WI38 (cell line): ENCODE data around the gene FRMD4B.

Experiments used
- H3K4me3 ChIP-seq: 2 replicates; pipeline ENCODE4 v1.5.1; 2011; ENCODE audit warnings: low read depth, mild to moderate bottlenecking, control low read depth, low read length
- TF ChIP-seq, protein P1 (sequence below): IDR thresholded peaks from 2 replicates; pipeline ENCODE4 v1.5.1; 2012; ENCODE audit warnings: low read depth, mild to moderate bottlenecking, control low read depth, low read length

Gene FRMD4B

DNA sequence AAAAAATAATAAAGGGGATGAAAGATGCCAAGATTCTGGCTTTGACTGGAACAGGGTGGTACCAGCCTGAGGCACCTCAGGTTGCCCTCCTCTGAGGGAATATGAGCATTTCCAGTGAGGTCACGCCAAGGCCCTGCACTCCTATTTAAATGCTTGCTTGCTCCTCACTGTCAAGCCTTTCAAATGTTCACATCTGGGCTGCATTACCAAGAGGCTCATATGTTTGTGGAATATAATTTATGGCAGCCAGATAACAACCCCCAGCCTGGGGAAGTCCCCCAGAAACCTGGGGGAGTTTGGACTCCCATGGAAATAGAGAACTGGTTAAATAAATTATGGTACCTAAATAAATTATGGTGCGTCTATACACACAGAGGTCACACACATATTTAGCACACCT is 88.4 kb downstream of the FRMD4B start:
- TF ChIP-seq, protein P1, sequence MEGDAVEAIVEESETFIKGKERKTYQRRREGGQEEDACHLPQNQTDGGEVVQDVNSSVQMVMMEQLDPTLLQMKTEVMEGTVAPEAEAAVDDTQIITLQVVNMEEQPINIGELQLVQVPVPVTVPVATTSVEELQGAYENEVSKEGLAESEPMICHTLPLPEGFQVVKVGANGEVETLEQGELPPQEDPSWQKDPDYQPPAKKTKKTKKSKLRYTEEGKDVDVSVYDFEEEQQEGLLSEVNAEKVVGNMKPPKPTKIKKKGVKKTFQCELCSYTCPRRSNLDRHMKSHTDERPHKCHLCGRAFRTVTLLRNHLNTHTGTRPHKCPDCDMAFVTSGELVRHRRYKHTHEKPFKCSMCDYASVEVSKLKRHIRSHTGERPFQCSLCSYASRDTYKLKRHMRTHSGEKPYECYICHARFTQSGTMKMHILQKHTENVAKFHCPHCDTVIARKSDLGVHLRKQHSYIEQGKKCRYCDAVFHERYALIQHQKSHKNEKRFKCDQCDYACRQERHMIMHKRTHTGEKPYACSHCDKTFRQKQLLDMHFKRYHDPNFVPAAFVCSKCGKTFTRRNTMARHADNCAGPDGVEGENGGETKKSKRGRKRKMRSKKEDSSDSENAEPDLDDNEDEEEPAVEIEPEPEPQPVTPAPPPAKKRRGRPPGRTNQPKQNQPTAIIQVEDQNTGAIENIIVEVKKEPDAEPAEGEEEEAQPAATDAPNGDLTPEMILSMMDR = no peak

DNA sequence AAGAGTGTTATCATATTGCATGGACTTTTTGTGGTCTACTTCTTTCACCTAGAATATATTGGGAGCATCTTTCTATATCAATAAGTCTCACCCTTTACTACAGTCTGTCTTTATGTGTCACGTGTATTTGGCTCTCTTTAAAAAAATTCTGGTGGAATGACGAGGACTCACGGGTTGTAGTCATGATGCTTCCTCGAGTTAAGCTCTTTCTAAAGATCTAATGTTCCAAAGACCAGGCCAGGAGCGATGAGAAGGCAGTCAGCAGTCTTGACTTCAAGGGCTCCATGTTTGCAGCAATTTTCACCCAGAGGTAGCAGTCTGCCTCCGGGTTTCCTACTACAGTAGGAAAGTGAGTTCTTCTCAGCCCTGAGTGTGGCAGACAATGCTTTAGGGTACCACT is 88.9 kb downstream of the FRMD4B start:
- no peak overlapping the region for H3K4me3 ChIP-seq
- TF ChIP-seq, protein P1 = no peak

More for the DNA sequence above, 88.4 kb downstream of the FRMD4B start:
- H3K4me3 ChIP-seq = no peak overlapping the region

DNA sequence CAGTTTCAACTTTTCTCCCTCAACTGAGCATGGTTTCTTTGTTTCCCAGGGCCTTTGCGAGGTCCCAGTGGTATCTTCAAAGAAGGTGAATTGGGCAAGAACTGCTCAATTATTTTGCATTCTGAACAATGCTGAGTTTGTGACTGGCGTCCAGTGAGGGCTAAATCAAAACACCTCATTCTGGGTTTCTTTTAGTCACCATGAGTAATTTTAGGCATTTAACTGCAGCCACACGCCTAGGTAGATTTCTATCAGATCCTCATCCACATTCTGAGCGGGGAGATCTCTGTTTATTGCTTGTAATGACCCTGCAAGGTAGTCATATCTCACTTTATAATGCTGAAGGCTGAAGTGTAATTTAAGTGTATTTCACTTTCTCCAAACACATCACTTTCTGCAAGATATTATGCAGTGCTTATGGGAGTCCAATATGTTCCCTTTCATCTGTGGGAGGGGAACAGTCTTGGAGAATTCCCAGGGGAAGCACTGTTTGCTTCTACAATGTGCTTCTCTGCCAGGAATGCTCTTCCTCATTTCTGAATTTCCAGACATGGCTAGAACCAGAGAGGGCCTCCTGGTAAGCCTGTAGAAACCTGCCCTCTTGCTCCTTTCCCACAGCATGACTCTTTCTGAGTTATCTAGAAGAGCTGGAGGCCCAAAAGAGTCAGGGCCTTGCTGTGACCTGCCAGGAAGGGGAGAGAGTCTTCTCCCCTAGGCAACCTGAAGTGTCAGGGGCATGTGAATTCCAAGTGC is 91.7 kb downstream of the FRMD4B start:
- TF ChIP-seq, protein P1 = no peak
- H3K4me3 ChIP-seq = no peak overlapping the region

DNA sequence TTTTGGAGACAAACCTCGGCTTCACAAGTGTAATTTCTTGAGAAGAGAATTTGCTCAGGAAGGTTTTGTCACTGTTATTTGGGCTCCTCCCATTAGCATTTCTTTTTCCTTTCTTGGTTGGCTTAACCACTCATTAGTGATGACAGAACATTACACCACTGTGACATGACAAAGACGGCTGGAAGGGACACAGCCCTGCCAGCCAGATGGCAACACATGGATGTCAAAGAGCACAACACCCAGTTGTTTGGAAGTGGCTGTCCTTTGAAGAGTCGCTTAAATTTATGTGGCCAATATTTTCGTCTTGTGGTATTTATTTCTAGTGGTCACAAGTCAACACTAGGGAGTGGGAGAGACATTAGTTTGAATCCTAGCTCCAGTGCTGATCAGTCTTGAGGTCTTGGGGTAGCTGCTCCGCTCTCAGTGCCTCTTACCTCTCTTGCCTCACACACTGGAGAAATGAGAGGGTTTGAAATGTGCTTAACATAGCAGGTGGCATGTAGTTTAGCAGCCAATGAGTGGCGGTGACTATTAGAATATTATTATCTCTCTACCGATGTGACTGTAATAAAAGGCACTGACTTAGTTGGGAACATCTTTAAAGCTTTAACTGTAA is 92.8 kb downstream of the FRMD4B start:
- TF ChIP-seq, protein P1 = no peak
- H3K4me3 ChIP-seq = no peak overlapping the region

DNA sequence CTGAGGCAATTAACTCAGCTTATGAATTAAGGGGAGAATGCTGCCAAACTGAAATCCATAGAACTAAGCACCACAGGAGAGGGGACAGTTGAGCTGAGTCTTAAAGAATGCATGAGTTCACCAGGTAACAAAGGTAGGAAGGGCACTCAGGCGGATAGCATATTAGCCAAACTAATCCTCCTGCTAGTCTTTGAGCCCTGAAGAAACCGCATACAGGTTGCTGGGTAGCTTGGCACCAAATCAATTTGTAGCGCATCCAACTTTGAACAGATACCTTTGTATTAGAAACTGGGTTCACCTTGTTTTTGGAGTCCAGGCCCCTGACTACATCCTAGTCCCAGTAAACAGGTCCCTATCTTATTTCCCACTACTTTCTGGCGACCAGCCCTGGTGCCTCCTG is 93.7 kb downstream of the FRMD4B start:
- H3K4me3 ChIP-seq = no peak overlapping the region
- TF ChIP-seq, protein P1 = no peak

DNA sequence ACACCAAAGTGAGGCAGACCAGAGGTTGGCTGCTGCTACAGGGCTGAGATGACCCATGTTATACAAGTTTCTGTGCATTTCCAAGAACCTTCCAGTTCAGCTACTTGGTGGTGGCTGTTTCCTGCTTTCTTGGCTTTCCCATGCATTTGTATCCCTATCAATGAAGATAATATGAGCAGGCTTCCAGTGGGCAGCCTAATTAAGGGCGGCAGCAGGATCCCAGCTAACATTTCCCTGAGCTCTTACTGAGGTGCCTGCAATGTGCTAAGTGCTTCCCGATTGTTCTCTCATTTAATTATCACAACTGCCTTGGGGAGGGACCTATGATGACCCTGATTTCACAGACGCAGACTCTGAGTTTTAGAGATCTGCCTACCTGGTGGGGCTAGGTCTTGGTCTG is 95.5 kb downstream of the FRMD4B start:
- TF ChIP-seq, protein P1 = no peak
- no peak overlapping the region for H3K4me3 ChIP-seq

DNA sequence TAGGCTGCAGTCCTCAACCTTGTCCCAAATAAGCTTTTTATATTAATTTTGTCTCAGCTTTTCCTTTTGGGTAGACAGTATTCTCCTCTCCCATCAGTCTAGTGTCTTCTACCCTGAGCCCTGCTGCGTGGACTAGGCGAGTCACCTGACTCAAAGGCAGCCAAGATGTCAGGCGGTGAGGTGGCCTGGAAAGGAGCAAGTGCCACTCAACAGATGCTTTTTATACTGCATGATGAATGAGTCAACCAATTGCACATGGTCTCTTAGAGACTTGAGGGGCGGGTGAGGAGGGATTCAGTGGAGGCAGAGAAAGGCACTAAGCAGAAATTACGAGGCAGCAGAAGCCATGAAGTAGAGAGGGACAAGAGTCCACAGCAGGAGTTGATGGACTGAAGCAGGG is 95.9 kb downstream of the FRMD4B start:
- TF ChIP-seq, protein P1 = no peak
- H3K4me3 ChIP-seq = no peak overlapping the region
